ENCODE data around the gene DUS2. TPM values are rescaled to one million over a fixed set of nuclear protein-coding genes. Genes with fewer than 3 reads are reported as not detected.

DUS2 gene
- polyA plus RNA-seq, 3 donors from 2014 or later, result 9.3 to 23.7 (median 16.8) TPM

- H3K4me1 Mint-ChIP-seq, result peaks cover 29 to 48% of the 10 kb centered on the region in 2 donors
- H3K27me3 Mint-ChIP-seq (ENCODE audit: low read depth in 3 of 3), result peaks cover 0 to 2% (median 0%) of the 10 kb centered on the region in 3 donors
- DNase-seq, result no peak
- no peaks in the 10 kb centered on the region for H3K9me3 Mint-ChIP-seq
- H3K36me3 Mint-ChIP-seq, result peaks cover 7 to 21% (median 18%) of the 10 kb centered on the region in 3 donors
- peak overlapping the region in 2 of 6 donors; percentile 36 to 62 for H3K27ac Mint-ChIP-seq
- no peak overlapping the region for H3K4me3 Mint-ChIP-seq
Measured at GRCh38 chr16:68037841-68038597, 14.9 kb downstream of the DUS2 start.

- Mint-ChIP-seq H3K9me3 (no peaks in the 10 kb centered on the region), H3K4me1 (peaks cover 24 to 37% of the 10 kb centered on the region in 2 donors), H3K27ac (peak overlapping the region; percentile 54 to 89 (median 71)), H3K36me3 (peaks cover 7 to 25% (median 24%) of the 10 kb centered on the region in 3 donors), H3K4me3 (no peak overlapping the region), H3K27me3 (ENCODE audit: low read depth in 3 of 3) (peaks cover 0 to 2% (median 2%) of the 10 kb centered on the region in 3 donors)
- DNase-seq, result peak; percentile 84 to 88 (median 84)
Measured at GRCh38 chr16:68040506-68041288, 17.6 kb downstream of the DUS2 start.

DNA sequence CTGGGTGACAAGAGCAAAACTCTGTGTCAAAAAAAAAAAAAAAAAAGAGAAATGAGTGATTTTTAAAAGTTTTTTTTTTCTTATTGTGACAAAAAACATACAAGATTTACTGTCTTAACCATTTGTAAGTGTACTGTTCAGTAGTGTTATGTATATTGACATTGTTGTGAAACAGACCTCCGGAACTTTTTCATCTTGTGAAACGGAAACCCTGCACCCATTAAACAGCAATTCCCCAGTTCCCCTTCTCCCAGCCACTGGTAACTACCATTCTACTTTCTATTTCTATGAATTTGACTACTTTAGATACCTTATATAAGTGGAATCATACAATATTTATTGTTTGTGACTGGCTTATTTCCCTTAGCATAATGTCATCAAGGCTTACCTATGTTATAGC is 18.7 kb downstream of the DUS2 start:
- H3K4me1 Mint-ChIP-seq, result peaks cover 19 to 32% of the 10 kb centered on the region in 2 donors
- H3K27ac Mint-ChIP-seq, result peak overlapping the region in 2 of 6 donors; percentile 6 to 21
- no peak overlapping the region for H3K4me3 Mint-ChIP-seq
- H3K27me3 Mint-ChIP-seq (ENCODE audit: low read depth in 3 of 3), result peaks cover 0 to 2% (median 2%) of the 10 kb centered on the region in 3 donors
- H3K36me3 Mint-ChIP-seq, result peaks cover 5 to 28% (median 25%) of the 10 kb centered on the region in 3 donors
- no peak for DNase-seq
- H3K9me3 Mint-ChIP-seq, result no peaks in the 10 kb centered on the region

- DNase-seq, result no peak
- H3K27ac Mint-ChIP-seq, result no peak overlapping the region
- peaks cover 2 to 5% of the 10 kb centered on the region in 2 donors for H3K4me1 Mint-ChIP-seq
- H3K36me3 Mint-ChIP-seq, result peaks cover 6 to 42% (median 38%) of the 10 kb centered on the region in 3 donors
- H3K27me3 Mint-ChIP-seq (ENCODE audit: low read depth in 3 of 3), result peaks cover 0 to 4% (median 0%) of the 10 kb centered on the region in 3 donors
- no peak overlapping the region for H3K4me3 Mint-ChIP-seq
- H3K9me3 Mint-ChIP-seq, result no peaks in the 10 kb centered on the region
Measured at GRCh38 chr16:68046106-68046505, 23.0 kb downstream of the DUS2 start.

- peak overlapping the region in 2 of 6 donors; percentile 49 for H3K27ac Mint-ChIP-seq
- H3K27me3 Mint-ChIP-seq (ENCODE audit: low read depth in 3 of 3), result peaks cover 0 to 4% (median 0%) of the 10 kb centered on the region in 3 donors
- DNase-seq, result no peak
- peaks cover 1 to 5% of the 10 kb centered on the region in 2 donors for H3K4me1 Mint-ChIP-seq
- no peak overlapping the region for H3K4me3 Mint-ChIP-seq
- peaks cover 7 to 52% (median 36%) of the 10 kb centered on the region in 3 donors for H3K36me3 Mint-ChIP-seq
- no peaks in the 10 kb centered on the region for H3K9me3 Mint-ChIP-seq
Measured at GRCh38 chr16:68047987-68048386, 24.9 kb downstream of the DUS2 start.

DNA sequence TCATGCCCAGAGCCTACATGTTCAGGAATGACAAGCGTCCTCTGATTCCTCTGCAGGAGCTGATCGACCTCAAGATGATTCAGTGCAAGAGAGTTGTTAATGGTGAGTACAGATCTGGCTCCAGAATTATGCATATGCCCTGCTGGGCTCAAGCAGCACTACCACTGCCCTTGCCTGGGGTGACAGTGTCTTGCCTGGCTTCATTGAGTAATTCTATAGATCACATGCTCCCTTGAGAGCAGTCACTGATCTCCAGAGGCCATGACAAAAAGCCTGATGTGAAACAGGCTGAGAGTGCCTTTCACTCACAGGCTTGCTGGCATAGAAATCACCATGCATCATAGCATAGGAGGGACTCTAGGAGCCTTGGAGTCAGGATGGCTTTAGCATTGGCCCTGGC is 26.4 kb downstream of the DUS2 start:
- no peaks in the 10 kb centered on the region for H3K9me3 Mint-ChIP-seq
- H3K4me1 Mint-ChIP-seq, result peaks cover 8 to 11% of the 10 kb centered on the region in 2 donors
- no peak overlapping the region for H3K4me3 Mint-ChIP-seq
- peaks cover 0 to 4% (median 0%) of the 10 kb centered on the region in 3 donors for H3K27me3 Mint-ChIP-seq (ENCODE audit: low read depth in 3 of 3)
- peaks cover 14 to 65% (median 40%) of the 10 kb centered on the region in 3 donors for H3K36me3 Mint-ChIP-seq
- no peak overlapping the region for H3K27ac Mint-ChIP-seq
- DNase-seq, result no peak

GRCh38 chr16:68055395-68055794 is 32.3 kb downstream of the DUS2 start:
- H3K4me3 Mint-ChIP-seq, result peak overlapping the region in 4 of 5 donors; percentile 45 to 65 (median 54)

DNA sequence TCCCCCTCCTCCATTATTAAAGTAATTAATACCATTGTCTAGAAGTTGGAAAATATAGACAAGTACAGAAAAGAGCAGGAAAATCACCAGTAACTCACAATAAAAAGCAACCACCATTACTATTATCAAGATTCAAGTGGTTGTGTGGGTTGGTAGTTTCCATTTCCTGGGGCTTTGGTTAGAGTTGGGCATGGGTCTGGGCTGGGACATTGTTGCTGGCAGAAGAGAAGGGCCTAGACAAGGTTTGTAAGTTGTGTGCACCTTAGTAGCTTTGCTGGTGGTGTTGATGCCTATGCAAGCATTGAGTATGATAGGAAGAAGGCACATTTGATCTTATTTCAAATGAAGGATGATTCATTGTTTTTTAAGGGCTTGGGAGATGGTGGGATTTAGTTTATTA is 36.7 kb downstream of the DUS2 start:
- Mint-ChIP-seq H3K9me3 (no peaks in the 10 kb centered on the region), H3K36me3 (peaks cover 0 to 14% (median 8%) of the 10 kb centered on the region in 3 donors), H3K4me3 (peak overlapping the region; percentile 60 to 76 (median 66)), H3K4me1 (peaks cover 76 to 96% of the 10 kb centered on the region in 2 donors), H3K27ac (peak overlapping the region; percentile 73 to 90 (median 84)), H3K27me3 (ENCODE audit: low read depth in 3 of 3) (peaks cover 0 to 11% (median 0%) of the 10 kb centered on the region in 3 donors)
- no peak for DNase-seq

More at GRCh38 chr16:68055395-68055794, 32.3 kb downstream of the DUS2 start:
- peaks cover 47 to 61% of the 10 kb centered on the region in 2 donors for H3K4me1 Mint-ChIP-seq
- H3K27me3 Mint-ChIP-seq (ENCODE audit: low read depth in 3 of 3), result peaks cover 0 to 6% (median 0%) of the 10 kb centered on the region in 3 donors
- H3K9me3 Mint-ChIP-seq, result no peaks in the 10 kb centered on the region
- peak in 1 of 3 donors; percentile 30 for DNase-seq
- H3K36me3 Mint-ChIP-seq, result peaks cover 14 to 35% (median 34%) of the 10 kb centered on the region in 3 donors
- peak overlapping the region; percentile 46 to 89 (median 80) for H3K27ac Mint-ChIP-seq

- no peak for DNase-seq
- Mint-ChIP-seq H3K4me1 (peaks cover 76 to 96% of the 10 kb centered on the region in 2 donors), H3K4me3 (peak overlapping the region; percentile 73 to 82 (median 81)), H3K36me3 (peaks cover 0 to 10% (median 10%) of the 10 kb centered on the region in 3 donors), H3K27me3 (ENCODE audit: low read depth in 3 of 3) (peaks cover 0 to 9% (median 0%) of the 10 kb centered on the region in 3 donors), H3K9me3 (no peaks in the 10 kb centered on the region), H3K27ac (peak overlapping the region; percentile 89 to 96 (median 94))
Measured at GRCh38 chr16:68061396-68061795, 38.3 kb downstream of the DUS2 start.

DNA sequence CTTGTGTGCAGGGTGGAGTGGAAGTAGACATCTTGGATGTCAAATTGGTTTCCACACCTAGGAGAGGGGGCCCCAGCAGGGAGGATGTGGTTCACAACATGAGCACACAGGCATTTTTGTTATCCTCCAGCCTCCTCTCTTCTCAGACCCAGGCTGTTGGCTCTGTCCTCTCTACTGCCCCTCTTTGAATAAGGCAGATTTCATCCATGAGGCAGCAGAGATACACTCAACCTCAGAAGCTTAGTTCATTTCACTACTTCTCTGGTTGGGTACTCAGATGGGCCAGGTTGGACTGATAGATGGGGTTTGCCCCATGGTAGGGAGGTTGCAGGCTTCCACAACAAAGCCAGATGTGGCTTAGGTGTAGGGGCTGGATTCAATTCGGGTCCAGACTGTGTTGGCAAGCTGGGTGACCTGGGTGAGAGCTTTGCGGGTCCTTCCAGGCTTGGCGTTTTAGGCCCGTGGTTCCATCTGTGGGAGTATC is 39.9 kb downstream of the DUS2 start:
- H3K36me3 Mint-ChIP-seq, result peaks cover 0 to 13% (median 11%) of the 10 kb centered on the region in 3 donors
- H3K9me3 Mint-ChIP-seq, result no peaks in the 10 kb centered on the region
- DNase-seq, result peak; percentile 80 to 83 (median 83)
- H3K4me1 Mint-ChIP-seq, result peaks cover 84 to 96% of the 10 kb centered on the region in 2 donors
- peaks cover 0 to 7% (median 0%) of the 10 kb centered on the region in 3 donors for H3K27me3 Mint-ChIP-seq (ENCODE audit: low read depth in 3 of 3)
- peak overlapping the region; percentile 64 to 83 (median 82) for H3K4me3 Mint-ChIP-seq
- H3K27ac Mint-ChIP-seq, result peak overlapping the region; percentile 87 to 95 (median 92)

- no peaks in the 10 kb centered on the region for H3K9me3 Mint-ChIP-seq
- peaks cover 87 to 94% of the 10 kb centered on the region in 2 donors for H3K4me1 Mint-ChIP-seq
- H3K36me3 Mint-ChIP-seq, result peaks cover 0 to 12% (median 10%) of the 10 kb centered on the region in 3 donors
- peak overlapping the region; percentile 89 to 96 (median 92) for H3K27ac Mint-ChIP-seq
- H3K27me3 Mint-ChIP-seq (ENCODE audit: low read depth in 3 of 3), result peaks cover 0 to 6% (median 0%) of the 10 kb centered on the region in 3 donors
- H3K4me3 Mint-ChIP-seq, result peak overlapping the region; percentile 66 to 76 (median 70)
- DNase-seq, result peak; percentile 65 to 71 (median 69)
Measured at GRCh38 chr16:68064791-68065365, 41.8 kb downstream of the DUS2 start.

GRCh38 chr16:68065716-68066305 is 42.7 kb downstream of the DUS2 start:
- peak overlapping the region in 4 of 5 donors; percentile 17 to 76 (median 42) for H3K4me3 Mint-ChIP-seq
- H3K9me3 Mint-ChIP-seq, result no peaks in the 10 kb centered on the region
- no peak for DNase-seq
- H3K4me1 Mint-ChIP-seq, result peaks cover 87 to 94% of the 10 kb centered on the region in 2 donors
- peaks cover 0 to 11% (median 9%) of the 10 kb centered on the region in 3 donors for H3K36me3 Mint-ChIP-seq
- peaks cover 0 to 5% (median 0%) of the 10 kb centered on the region in 3 donors for H3K27me3 Mint-ChIP-seq (ENCODE audit: low read depth in 3 of 3)
- H3K27ac Mint-ChIP-seq, result peak overlapping the region; percentile 89 to 96 (median 92)
